ENCODE data around the gene LATS2. TPM values are rescaled to one million over a fixed set of nuclear protein-coding genes. Genes with fewer than 3 reads are reported as not detected.

LATS2 gene
- total RNA-seq, 2 donors from 2014 or later, result 8.0 to 9.0 TPM

DNA sequence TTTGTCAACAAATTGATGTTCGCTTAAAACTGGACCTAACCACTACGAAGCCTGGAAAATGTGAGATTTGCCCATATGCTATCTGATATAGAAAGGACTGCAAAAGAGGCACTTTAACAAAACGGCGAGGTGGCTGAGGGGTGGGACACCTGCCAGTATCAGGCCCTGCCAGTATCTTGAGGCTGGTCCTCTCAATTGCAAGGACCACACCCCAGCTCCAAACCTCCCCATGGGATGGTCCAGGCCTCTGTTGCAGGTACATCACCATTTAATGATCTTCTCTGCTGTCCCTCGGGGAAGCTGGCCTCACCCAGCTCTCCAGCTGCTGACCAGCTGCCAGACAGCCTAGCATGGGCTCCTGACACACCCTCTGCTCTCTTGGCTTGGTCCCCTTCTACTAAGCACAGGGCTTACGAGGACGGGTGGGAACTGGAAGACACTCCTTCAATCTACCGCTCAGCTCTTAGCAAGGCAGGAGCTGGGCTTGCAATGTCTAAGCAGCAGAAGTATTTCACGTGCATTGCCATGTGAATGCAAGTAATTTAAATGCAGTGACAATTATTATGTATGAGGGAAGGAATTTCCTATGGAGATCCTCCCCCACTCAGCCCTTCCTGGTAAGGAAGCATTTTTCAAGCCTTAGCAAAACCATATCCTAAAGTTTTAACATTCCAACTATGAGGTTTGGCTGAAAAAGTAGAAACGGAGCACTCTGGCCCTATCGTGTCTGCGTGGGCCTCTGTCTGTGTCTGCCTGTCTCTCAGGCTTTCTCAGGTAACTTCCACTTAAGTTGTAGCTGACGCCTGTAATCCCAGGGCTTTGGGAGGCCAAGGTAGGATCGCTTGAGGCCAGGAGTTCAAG is 63.9 kb downstream of the LATS2 start:
- ATAC-seq (no peak), DNase-seq (no peak)
- Mint-ChIP-seq H3K27me3 (peaks cover 4% of the 10 kb centered on the region), H3K36me3 (ENCODE audit: low read depth) (no peaks in the 10 kb centered on the region), H3K4me3 (peak overlapping the region; percentile 31), H3K4me1 (peaks cover 10% of the 10 kb centered on the region), H3K27ac (no peak overlapping the region)
- H3K9me3 ChIP-seq (ENCODE audit: control insufficient read depth, low read length, poor library complexity, severe bottlenecking), result no peaks in the 10 kb centered on the region

DNA sequence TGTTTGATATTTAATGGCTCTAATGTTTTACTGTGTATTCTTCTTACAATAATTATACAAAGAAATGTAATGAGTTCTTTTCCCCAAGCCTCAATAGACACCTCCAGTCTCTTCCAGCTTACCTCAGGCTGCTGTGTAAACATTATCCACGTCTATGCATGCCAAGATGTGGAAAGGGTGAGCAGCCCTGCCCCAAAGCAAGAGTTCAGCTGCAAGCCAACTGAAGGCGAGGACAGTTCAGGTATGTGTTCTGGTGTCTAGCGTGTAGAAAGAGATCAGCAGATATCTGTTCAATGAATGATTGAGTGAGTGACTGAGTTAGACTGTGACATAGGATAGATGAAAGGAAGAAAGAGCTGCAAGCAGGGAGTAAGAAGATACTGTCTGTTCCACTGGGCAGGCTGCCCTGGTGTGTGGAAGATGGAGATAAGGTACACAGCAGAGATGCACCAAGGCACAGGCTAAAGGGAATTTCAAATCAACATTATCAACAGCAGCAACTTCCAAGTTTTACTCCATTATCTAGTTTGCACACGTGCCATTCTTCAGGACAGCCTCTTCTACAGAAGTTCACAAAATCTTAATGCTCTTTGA is 66.0 kb downstream of the LATS2 start:
- Mint-ChIP-seq H3K4me3 (no peak overlapping the region), H3K36me3 (ENCODE audit: low read depth) (peaks cover 4% of the 10 kb centered on the region), H3K27me3 (peaks cover 4% of the 10 kb centered on the region), H3K27ac (no peak overlapping the region), H3K4me1 (peaks cover 16% of the 10 kb centered on the region)
- no peak for DNase-seq
- no peaks in the 10 kb centered on the region for H3K9me3 ChIP-seq (ENCODE audit: control insufficient read depth, low read length, poor library complexity, severe bottlenecking)
- no peak for ATAC-seq

DNA sequence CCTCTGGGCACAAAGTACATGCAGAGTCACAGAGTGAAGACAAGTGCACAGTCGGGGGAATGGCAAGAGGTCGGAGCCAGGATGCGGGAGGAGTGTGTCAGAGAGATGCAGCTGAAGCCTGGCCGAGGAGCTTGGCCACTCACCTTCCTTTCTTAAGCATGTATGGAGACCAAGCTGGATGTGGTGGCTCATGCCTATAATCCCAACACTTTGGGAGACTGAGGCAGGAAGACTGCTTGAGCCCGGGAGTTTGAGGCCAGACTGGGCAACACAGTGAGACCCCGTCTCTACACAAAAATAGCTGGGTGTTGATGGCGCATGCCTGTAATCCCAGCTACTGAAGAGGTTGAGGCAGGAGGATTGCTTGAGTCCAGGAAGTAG is 67.0 kb downstream of the LATS2 start:
- peaks cover 16% of the 10 kb centered on the region for H3K4me1 Mint-ChIP-seq
- DNase-seq, result no peak
- ATAC-seq, result no peak
- H3K27ac Mint-ChIP-seq, result no peak overlapping the region
- peaks cover 4% of the 10 kb centered on the region for H3K27me3 Mint-ChIP-seq
- H3K36me3 Mint-ChIP-seq (ENCODE audit: low read depth), result peaks cover 4% of the 10 kb centered on the region
- H3K4me3 Mint-ChIP-seq, result no peak overlapping the region
- no peaks in the 10 kb centered on the region for H3K9me3 ChIP-seq (ENCODE audit: control insufficient read depth, low read length, poor library complexity, severe bottlenecking)

DNA sequence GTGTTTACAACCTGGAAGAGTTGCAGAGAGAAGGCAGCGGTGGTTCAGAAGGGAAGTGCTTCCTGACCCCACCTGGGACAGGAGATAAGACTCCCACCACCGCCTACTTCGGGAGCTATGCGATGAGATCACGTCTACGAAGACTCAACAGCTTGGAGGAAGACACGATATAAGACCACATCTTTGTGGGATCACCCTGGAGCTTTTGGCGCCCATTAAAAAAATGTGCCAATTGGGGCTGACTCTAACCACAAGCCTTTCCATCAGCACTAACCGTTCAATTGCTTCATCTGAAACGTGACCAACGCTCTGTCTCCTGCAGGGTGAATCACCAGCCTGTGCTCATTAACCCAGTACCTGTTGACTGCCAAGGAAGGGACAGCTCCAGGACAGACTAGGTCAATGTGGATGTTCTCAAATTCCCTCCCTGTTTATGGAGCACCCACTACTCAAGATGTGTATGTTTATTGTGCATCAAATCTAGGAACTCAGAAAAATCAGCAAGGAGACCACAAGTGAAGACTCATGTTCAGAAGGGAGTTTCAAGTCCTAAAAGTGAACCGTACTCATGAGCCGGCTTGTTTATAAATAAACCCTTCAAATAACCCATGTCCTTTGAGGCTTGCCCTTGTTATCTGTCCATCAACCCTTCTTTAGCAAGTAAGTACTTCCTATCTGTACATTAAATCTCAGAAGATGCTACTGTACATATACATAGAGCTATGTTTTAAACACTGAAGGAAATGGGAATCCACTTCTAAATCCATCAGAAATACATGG is 67.5 kb downstream of the LATS2 start:
- DNase-seq (no peak), ATAC-seq (no peak)
- H3K27me3 Mint-ChIP-seq, result peaks cover 4% of the 10 kb centered on the region

DNA sequence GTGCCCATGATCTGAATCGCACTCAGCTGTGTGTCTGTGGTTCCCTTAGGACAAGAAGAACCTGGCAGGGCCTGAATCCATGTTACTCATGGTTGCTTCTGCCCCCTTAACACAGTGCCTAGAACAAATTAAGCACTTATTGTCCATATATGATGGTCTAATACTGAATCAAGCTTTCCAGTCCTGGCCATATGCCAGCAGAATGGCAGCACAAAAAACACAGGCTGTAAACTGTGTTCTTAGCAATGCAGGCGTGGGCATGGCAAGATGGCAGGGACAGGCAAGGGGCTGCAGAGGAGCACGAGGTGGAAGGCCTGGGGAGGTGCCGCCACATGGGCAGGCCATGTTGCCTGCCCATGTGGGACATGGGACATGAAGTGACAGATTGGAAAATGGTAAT is 68.2 kb downstream of the LATS2 start:
- H3K27me3 Mint-ChIP-seq, result peaks cover 4% of the 10 kb centered on the region
- no peak overlapping the region for H3K4me3 Mint-ChIP-seq
- ATAC-seq, result no peak
- H3K9me3 ChIP-seq (ENCODE audit: control insufficient read depth, low read length, poor library complexity, severe bottlenecking), result no peaks in the 10 kb centered on the region
- H3K4me1 Mint-ChIP-seq, result peaks cover 16% of the 10 kb centered on the region
- peaks cover 4% of the 10 kb centered on the region for H3K36me3 Mint-ChIP-seq (ENCODE audit: low read depth)
- no peak overlapping the region for H3K27ac Mint-ChIP-seq
- no peak for DNase-seq

More for the DNA sequence above, 67.5 kb downstream of the LATS2 start:
- H3K27ac Mint-ChIP-seq, result no peak overlapping the region
- H3K4me1 Mint-ChIP-seq, result peaks cover 16% of the 10 kb centered on the region
- no peaks in the 10 kb centered on the region for H3K9me3 ChIP-seq (ENCODE audit: control insufficient read depth, low read length, poor library complexity, severe bottlenecking)
- H3K36me3 Mint-ChIP-seq (ENCODE audit: low read depth), result peaks cover 4% of the 10 kb centered on the region
- no peak overlapping the region for H3K4me3 Mint-ChIP-seq

DNA sequence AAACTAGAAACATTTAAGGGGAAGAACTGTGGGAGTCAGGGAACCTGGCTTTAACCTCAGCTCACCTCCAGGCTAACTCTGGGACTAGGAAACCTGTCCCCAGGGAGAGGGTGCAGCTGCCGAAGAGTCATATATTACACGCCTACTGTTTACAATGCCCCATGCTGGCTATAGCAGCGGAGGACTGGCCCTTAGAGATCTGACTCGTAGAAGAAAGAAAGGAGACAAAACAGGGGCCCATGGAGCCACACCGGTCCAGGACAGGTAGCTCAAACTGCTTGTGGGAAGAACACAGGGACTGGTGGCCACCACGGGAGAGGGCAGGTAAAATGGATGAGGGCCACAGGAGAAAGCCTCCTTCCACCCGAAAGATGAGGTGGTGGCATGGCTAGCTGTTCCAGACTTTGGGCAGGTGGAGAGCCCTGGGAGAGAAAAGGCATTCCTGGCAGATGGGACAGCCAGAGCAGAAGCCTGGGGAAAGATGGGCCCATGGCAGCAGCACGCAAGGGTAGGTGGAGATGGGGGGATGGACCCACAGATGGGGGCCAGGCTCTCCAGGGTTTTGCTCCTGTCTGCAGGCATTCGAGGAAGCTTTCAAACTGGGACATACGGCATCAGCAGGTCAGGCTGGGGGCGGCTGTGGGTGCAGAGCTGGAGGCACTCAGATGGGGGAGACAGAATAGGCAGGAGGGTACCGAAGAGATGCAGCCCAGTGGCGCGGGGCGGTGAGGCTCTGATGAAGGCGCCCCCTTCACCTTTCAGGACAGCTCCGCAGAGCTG is 69.5 kb downstream of the LATS2 start:
- Mint-ChIP-seq H3K36me3 (ENCODE audit: low read depth) (peaks cover 4% of the 10 kb centered on the region), H3K4me1 (peaks cover 16% of the 10 kb centered on the region), H3K27ac (peak overlapping the region; percentile 53), H3K4me3 (peak overlapping the region; percentile 12), H3K27me3 (peaks cover 4% of the 10 kb centered on the region)
- no peaks in the 10 kb centered on the region for H3K9me3 ChIP-seq (ENCODE audit: control insufficient read depth, low read length, poor library complexity, severe bottlenecking)
- ATAC-seq (no peak), DNase-seq (no peak)

DNA sequence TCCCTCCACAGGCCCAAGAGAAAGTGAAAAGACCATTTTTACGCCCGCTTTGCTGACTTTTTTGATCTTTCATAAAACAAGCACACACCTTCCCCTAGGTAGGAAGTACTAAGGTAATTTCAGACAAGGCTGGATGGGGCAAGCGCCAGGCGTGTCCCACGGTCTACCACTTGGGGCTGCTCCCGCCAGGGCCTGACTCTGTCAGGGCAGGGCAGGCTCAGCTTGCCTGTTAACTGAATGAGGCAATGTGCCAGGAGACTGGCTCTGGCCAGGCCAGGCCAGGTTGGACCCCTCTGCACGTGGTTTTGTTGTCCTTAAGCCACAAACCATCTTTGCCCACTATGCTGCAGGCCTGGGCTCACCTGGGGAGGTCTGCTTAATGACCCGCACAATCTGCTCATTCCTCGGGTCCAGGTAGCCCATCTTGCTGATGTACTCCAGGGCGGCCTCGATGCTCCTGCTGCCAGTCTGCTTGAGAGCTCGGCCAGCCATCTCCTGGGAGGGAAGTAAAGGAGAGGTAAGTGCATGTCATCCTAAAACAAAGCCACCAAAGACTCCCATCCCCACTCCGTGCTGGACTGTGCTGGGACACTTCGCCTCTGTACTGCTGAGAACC is 70.4 kb downstream of the LATS2 start:
- ATAC-seq, result no peak
- peak overlapping the region; percentile 53 for H3K27ac Mint-ChIP-seq
- H3K4me3 Mint-ChIP-seq, result no peak overlapping the region

DNA sequence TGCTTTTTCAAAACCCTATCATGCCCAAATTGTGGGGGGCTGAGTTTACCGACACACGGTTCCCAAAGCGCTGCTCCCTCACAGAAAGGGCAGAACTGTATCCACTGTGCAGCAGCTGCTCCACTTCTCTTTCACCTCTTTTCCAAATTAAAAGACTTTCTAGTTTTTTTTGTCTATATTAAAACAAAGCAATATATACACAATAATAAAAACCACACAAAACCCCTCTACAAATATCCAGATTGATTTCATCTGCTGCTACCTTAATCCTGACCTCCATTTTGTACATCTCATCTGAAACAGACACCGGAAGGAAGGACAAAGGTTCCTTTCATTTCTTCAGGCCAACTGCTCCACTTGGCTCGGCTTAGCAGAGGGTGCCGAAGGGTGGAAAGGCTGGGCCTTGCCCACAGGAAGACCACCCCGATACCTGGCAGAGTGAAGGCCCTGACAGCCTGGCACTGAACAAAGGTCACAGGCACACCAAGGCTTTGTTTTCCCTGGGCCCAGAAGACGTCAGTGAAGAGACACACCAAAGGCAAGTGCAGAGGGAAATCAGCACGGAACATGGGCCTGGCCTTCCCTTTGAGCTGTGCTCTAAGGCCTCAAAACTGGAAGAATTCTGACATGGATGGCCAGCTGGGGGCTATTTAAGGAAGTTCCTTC is 71.6 kb downstream of the LATS2 start:
- peaks cover 4% of the 10 kb centered on the region for H3K36me3 Mint-ChIP-seq (ENCODE audit: low read depth)
- no peak for DNase-seq

More for the DNA sequence above, 70.4 kb downstream of the LATS2 start:
- DNase-seq, result no peak
- H3K36me3 Mint-ChIP-seq (ENCODE audit: low read depth), result peaks cover 4% of the 10 kb centered on the region
- H3K4me1 Mint-ChIP-seq, result peaks cover 21% of the 10 kb centered on the region
- H3K9me3 ChIP-seq (ENCODE audit: control insufficient read depth, low read length, poor library complexity, severe bottlenecking), result no peaks in the 10 kb centered on the region
- peaks cover 4% of the 10 kb centered on the region for H3K27me3 Mint-ChIP-seq

DNA sequence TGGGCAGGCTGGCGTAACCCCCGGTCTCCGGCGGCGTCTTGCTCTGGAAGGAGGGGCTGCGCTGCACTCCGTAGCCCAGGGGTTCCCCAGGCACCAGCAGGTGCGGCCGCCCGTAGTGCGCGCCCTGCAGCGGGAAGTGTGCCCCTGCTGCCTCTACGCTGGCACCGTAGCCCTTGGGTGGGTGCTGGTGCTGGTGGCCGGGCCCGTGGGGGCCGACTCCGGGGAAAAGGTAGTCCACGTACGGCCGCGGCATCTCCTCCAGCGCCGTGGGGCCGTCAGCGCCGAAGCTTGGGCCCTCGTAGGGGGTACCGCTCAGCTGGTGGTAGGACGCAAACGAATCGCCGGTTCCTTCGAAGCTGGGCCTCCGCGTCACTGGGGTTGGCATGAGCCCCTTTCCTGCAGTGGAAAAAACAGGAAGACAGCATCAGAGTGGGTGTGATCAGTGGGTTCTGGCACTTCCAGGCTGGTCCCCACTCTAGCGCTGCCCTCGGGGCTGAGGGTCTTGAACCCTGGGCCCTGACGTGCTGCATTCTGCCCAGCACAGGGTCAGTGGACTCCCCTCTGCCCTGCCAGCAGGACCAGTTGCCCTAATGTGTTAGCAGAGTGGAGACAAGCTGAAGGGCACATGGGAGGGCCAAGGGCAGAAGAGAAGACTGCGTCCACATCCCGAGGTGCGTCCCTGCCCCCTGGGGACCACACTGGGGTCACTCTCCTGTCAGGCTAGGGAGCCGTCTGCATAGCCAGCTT is 72.3 kb downstream of the LATS2 start:
- Mint-ChIP-seq H3K27ac (no peak overlapping the region), H3K4me1 (peaks cover 27% of the 10 kb centered on the region), H3K4me3 (no peak overlapping the region), H3K27me3 (peaks cover 4% of the 10 kb centered on the region), H3K36me3 (ENCODE audit: low read depth) (peaks cover 4% of the 10 kb centered on the region)
- no peak for ATAC-seq
- no peak for DNase-seq
- no peaks in the 10 kb centered on the region for H3K9me3 ChIP-seq (ENCODE audit: control insufficient read depth, low read length, poor library complexity, severe bottlenecking)

More for the DNA sequence above, 71.6 kb downstream of the LATS2 start:
- no peaks in the 10 kb centered on the region for H3K9me3 ChIP-seq (ENCODE audit: control insufficient read depth, low read length, poor library complexity, severe bottlenecking)
- ATAC-seq, result no peak
- Mint-ChIP-seq H3K4me3 (no peak overlapping the region), H3K4me1 (peaks cover 25% of the 10 kb centered on the region), H3K27ac (no peak overlapping the region), H3K27me3 (peaks cover 4% of the 10 kb centered on the region)

DNA sequence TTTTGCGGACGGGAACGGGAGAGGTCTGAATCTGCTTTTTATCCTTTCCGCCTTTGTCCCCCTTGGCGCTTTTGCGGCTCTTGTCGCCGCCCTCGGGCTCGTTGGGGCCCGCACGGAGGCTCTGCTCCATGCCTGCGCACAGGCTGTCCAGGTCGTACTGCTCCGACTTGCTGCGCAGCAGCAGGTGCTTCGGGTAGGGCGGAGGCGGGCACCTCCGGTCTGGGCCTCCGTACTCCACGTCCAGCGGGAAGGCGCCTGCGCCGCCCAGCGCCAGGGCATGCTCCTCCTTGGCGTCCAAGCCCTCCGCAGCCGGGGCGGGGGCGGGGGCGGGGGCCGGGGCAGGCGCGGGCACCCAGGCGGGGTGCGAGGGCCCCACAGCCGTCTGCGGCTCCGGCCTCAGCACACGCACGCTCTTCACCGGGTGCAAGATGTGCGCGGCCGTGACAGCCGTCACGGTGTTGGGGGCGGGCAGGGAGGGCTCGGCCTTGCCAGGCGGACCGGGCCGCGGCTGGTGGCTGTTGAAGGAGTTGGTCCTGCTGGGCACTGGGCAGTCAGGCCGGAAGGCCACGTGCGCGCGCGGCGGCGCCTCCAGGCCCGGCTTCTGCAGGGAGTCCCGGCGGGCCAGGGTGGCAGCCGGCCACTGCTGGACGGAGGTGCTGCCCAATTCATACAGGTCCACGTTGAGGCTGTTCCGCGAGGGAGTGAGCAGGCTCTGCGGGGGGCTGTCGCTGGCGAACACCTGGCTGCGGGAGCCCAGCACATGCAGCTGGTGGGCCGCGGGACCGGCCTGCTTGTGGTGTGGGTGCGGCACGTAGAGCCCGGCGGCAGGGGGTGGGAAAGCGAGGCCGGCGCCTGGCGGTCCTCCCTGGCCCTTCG is 73.1 kb downstream of the LATS2 start:
- DNase-seq, result no peak
- H3K27ac Mint-ChIP-seq, result no peak overlapping the region
- H3K4me3 Mint-ChIP-seq, result no peak overlapping the region
- H3K9me3 ChIP-seq (ENCODE audit: control insufficient read depth, low read length, poor library complexity, severe bottlenecking), result no peaks in the 10 kb centered on the region
- H3K27me3 Mint-ChIP-seq, result peaks cover 2% of the 10 kb centered on the region
- peaks cover 21% of the 10 kb centered on the region for H3K4me1 Mint-ChIP-seq
- peaks cover 5% of the 10 kb centered on the region for H3K36me3 Mint-ChIP-seq (ENCODE audit: low read depth)
- no peak for ATAC-seq

DNA sequence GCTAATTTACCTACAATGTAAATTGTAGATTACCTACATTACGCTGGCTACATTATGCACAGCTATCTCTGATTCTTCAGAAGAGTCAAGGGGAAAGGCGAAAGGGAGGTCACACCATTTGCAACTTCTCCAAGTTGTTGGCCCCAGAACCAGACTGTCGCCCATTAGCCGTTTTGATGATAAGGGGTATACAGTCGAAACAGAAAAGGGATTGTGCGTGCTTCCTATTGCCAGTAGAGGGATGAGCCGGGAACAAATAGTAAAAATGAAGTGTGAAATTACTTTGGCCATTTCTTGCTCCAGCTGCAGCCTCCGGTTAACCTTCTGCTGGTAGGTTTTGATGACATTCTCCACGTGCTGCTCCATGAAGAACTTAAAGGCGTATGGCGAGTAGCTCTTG is 73.8 kb downstream of the LATS2 start:
- H3K27ac Mint-ChIP-seq, result no peak overlapping the region

More for the DNA sequence above, 73.8 kb downstream of the LATS2 start:
- DNase-seq (no peak), ATAC-seq (no peak)
- Mint-ChIP-seq H3K36me3 (ENCODE audit: low read depth) (peaks cover 5% of the 10 kb centered on the region), H3K4me1 (peaks cover 19% of the 10 kb centered on the region), H3K4me3 (no peak overlapping the region), H3K27me3 (no peaks in the 10 kb centered on the region)
- H3K9me3 ChIP-seq (ENCODE audit: control insufficient read depth, low read length, poor library complexity, severe bottlenecking), result no peaks in the 10 kb centered on the region

All from T-helper 17 cell (primary cell).